ENCODE results near the gene ZNF324.
"Not testable (repeated sequence)": the region's sequence is repeated elsewhere in the genome, so short reads cannot be mapped to it uniquely, and the experiment has no call there.

The ZNF324 gene

DNA sequence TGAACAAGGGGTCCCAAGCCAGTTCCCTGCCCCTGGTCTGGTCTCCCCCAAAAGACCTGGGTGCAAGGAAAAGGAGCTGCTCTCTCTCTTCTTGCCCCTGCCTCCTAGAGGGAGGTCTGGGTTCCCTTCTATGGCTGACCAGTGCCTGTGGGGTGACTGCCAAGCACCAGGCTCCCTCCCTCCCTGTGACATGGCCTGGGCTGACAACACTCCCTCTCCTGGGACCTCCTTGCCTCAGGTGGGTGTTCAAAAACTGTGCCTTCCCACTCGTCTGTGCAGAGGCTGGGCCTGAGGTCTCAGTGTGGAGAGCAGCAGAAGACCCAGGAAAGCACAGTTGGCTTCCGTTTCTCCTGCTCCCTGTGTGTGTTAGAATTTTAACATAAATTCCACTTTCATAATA is 14.0 kb downstream of the ZNF324 start:
- no peak overlapping the region for H3K4me3 ChIP-seq (ENCODE audit: low read depth, low read length)
- CTCF ChIA-PET = interaction anchor here (1.1 to 1.7 kb wide), 2 partner anchors 15 to 38 kb away, joined by 3 to 6 read pairs; no protein-coding TSS in a partner anchor
- TF ChIP-seq, protein P1, sequence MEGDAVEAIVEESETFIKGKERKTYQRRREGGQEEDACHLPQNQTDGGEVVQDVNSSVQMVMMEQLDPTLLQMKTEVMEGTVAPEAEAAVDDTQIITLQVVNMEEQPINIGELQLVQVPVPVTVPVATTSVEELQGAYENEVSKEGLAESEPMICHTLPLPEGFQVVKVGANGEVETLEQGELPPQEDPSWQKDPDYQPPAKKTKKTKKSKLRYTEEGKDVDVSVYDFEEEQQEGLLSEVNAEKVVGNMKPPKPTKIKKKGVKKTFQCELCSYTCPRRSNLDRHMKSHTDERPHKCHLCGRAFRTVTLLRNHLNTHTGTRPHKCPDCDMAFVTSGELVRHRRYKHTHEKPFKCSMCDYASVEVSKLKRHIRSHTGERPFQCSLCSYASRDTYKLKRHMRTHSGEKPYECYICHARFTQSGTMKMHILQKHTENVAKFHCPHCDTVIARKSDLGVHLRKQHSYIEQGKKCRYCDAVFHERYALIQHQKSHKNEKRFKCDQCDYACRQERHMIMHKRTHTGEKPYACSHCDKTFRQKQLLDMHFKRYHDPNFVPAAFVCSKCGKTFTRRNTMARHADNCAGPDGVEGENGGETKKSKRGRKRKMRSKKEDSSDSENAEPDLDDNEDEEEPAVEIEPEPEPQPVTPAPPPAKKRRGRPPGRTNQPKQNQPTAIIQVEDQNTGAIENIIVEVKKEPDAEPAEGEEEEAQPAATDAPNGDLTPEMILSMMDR (IDR thresholded peaks at IDR 0.05; ENCODE audit: insufficient read depth, low read length, missing control alignments) = no peak
- POLR2A ChIA-PET = no interaction called here
- DNase-seq (ENCODE audit: low read depth, low spot score) = no peak

DNA sequence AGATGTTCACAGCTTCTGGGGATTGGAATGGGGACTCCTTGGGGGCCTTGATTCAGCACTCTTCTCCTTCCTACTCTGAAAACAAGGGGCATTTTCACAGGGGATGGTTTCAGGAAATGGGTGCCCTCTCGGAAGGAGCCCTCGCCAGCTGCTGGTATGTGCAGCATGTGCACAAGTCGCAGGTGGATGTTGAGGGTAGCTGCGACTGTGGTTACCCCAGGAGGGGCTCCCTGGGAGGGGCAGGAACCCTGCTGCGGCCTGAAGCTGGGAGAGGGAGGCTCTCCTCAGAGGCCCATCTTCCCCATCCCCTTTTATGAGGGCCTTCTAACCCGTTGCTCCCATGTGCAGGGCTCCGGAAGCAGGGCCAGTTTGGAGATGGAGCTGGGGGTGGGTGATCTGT is 15.5 kb downstream of the ZNF324 start:
- CTCF ChIA-PET = no interaction called here
- no peak overlapping the region for H3K4me3 ChIP-seq (ENCODE audit: low read depth, low read length)
- no peak for DNase-seq (ENCODE audit: low read depth, low spot score)
- TF ChIP-seq, protein P1 (IDR thresholded peaks at IDR 0.05; ENCODE audit: insufficient read depth, low read length, missing control alignments) = no peak
- POLR2A ChIA-PET = no interaction called here

DNA sequence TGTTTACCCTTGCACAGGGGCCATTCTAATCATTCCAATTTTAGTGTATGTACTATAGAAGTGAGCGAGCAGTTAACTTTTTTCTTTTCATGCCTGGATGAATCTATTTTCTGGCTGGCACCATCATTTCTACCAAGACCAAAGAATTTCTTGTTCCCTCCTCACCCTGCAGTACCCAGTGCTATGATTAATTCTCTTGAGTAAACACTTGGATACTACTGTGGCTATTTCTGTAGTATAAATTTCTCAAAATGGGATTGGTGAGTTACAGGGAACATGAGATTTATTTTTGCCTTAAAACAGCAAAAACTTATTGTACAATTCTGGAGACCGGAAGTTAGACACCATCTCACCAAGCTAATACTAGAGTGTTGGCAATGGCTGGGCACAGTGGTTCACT is 16.9 kb downstream of the ZNF324 start:
- CTCF ChIA-PET = no interaction called here
- POLR2A ChIA-PET = interaction anchor here (0.6 kb wide), 1 partner anchor 10 kb away, joined by 3 read pairs; no protein-coding TSS in a partner anchor
- no peak for DNase-seq (ENCODE audit: low read depth, low spot score)
- TF ChIP-seq, protein P1 (IDR thresholded peaks at IDR 0.05; ENCODE audit: insufficient read depth, low read length, missing control alignments) = no peak
- H3K4me3 ChIP-seq (ENCODE audit: low read depth, low read length) = no peak overlapping the region

DNA sequence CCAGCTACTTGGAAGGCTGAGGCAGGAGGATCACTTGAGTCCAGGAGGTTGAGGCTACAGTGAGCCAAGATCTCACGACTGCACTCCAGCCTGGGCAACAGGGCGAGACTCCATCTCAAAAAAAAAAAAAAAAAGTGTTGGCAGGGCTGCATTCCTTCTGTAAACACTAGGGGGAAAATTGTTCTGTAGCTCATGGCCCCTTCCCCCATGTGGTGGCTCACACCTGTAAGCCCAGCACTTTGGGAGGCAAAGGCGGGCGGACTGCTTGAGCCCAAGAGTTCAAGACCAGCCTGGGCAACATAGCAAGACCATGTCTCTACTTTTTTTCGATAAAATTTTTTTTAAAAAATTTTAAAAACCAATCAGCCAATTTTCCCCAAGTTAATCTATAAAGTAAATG is 17.5 kb downstream of the ZNF324 start:
- CTCF ChIA-PET; H3K4me3 ChIP-seq (ENCODE audit: low read depth, low read length); DNase-seq (ENCODE audit: low read depth, low spot score); POLR2A ChIA-PET: not testable (repeated sequence)

DNA sequence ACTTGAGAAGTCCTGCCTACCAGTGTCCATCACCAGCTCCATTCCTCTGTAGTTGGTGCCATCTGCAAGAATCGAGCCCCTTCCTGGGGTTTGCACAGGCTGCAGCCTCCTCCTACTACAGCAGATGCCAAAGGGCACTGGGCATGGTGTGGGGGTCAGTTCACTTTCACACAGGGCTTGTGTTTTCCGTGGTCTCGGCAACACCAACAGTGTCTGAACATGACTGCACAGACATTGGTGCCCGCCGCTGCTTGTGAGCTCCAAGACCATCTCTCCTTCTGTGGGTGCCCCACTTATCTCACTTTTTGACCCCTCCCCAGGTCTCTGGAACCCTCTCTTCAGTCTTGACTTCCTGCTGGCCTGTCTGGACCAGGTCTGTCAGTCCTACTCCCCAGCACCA is 24.5 kb downstream of the ZNF324 start:
- TF ChIP-seq, protein P1 (IDR thresholded peaks at IDR 0.05; ENCODE audit: insufficient read depth, low read length, missing control alignments) = no peak
- CTCF ChIA-PET = no interaction called here
- DNase-seq (ENCODE audit: low read depth, low spot score) = no peak
- POLR2A ChIA-PET = interaction anchor here (1.1 kb wide), 1 partner anchor 13 kb away, joined by 4 read pairs; no protein-coding TSS in a partner anchor
- no peak overlapping the region for H3K4me3 ChIP-seq (ENCODE audit: low read depth, low read length)

DNA sequence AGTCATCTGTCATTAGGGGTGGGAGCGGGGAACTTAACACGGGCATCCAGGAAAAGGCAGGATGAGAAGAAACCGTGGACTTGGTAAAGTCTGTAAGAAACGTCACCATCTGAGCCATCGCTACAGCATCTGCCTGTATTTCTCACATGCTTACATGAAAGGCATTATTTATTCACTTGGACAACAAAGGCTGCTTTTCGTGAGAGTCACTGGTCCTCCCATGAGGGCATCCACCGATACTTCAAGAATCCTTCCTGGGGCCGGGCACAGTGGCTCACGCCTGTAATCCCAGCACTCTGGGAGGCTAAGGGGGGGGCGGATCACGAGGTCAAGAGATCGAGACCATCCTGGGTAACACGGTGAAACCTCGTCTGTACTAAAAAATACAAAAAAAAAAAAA is 25.4 kb downstream of the ZNF324 start:
- ChIA-PET POLR2A (no interaction called here), CTCF (interaction anchor here (0.6 kb wide), 1 partner anchor 21 kb away, joined by 3 read pairs; no protein-coding TSS in a partner anchor)
- DNase-seq (ENCODE audit: low read depth, low spot score) = no peak
- TF ChIP-seq, protein P1 (IDR thresholded peaks at IDR 0.05; ENCODE audit: insufficient read depth, low read length, missing control alignments) = no peak
- H3K4me3 ChIP-seq (ENCODE audit: low read depth, low read length) = no peak overlapping the region

DNA sequence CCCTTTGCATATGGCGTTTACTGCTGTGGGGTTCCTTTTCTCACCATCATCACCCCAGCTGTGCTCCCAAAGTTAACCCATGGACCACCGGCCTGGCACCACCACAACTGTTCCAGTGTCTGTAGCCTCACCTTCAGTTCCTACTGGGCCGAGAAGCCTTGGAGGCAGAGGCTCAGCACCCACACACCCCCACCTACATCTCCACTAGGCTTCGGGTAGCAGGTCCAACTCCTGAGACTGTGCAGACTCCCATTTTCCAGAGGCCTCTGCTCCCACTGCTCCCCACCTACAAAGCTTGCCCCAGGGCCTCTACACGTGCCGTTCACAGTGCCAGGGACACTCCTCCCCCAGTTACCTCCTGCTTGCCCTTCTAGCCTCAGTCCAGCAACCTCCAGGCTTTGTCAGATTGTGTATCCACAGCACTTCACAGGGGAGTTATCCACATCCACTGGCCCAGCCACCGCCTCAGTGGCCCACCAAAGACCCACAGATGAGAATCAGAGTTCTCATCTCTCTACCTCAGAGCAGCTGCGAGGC is 30.8 kb downstream of the ZNF324 start:
- POLR2A ChIA-PET = no interaction called here
- DNase-seq (ENCODE audit: low read depth, low spot score) = no peak
- no peak overlapping the region for H3K4me3 ChIP-seq (ENCODE audit: low read depth, low read length)
- TF ChIP-seq, protein P1 (IDR thresholded peaks at IDR 0.05; ENCODE audit: insufficient read depth, low read length, missing control alignments) = no peak
- CTCF ChIA-PET = interaction anchor here (1.2 kb wide), 1 partner anchor 16 kb away, joined by 3 read pairs; no protein-coding TSS in a partner anchor
